Stimulated activated CD8-positive, alpha-beta memory T cell treated with anti-CD3 and anti-CD28 coated beads, Interleukin-7, amount 100 ng/mL, for 4 hours (primary cell): ENCODE data around the gene SEMA3G.

Source experiments
- DNase-seq, 2 donors: peaks; one replicate each; pipeline ENCODE4 v3.0.0-alpha.2; 2020; ENCODE audit warnings: low read depth in 2 of 2

The SEMA3G gene

DNA sequence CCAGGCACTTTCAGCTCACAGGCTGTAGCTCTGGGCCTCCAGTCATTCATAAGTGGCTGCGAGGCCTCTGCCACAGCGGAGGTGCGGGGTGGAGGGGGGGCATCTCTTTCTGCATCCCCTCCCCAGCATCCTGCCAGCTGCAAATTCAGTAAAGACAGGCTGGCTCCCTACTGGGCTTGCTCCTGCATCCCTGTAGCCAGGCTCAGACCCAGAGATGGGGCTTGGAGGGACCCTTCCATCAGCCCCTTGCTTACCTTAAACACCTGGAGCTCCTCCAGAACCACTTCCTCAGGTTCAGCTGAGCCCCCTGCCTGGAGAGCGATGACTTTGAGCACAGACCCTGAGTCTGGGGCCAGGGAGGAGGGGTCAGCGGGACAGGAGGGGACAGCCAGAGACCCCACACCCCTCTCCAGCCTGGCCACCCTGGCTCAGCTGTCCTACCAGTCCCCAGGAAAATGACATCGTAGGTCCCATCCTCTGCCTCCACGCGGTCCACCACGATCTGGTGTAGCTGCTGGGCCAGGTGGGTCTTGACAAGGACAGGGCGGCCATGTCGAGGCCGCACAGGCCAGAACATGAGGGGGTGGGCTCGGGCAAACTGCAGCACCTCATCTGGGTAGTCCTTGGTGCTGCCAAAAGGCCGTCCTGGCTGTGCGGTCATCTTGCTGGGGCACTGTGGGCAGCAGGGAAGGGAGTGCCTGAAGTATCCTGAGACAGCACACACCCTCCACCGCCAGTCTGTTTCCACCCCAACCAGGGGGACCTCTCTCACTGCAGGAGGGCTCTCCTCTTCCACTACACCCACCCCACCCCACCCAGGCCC, 5.3 kb downstream of the SEMA3G start:
- DNase-seq: no peak

DNA sequence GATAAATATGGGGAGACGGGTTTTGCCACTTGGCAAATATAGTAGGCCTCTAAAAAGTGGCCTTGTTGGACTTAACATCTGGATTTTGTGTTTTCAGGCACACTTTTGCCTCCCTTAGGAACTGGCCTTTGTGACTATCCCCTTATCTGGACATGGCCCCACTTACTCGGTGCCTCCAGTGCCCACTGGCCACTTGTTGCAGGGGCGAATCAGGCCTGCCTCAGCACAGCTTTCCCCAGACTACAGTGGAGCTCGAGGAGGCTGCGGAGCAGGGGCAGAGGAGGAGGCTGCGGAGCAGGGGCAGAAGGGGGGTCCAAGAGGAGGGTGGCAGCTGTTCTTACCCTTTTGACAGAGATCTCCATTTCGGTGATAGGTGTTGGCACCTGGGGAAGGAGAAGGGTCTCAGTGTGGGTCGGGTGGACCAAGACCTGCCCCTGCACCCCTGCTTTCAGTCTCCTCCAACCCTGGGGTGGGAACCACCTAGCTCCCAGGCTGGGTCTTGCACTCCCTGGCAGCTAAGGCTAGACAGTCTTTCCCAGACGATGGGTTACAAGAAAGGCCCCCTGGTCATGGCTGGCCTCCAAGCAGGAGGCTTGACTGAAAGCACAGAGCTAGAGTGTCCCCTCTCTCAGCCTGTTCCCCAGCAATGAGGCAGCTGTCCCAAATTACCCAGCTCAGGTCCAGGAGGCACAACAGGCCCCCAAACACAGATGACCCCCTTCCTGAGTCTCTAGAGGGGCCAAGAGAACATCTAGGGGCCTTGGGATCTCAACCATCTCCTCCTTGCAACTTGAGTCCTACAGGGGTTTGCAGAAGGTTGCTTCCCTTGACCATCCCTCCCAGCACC, 6.1 kb downstream of the SEMA3G start:
- no peak for DNase-seq

DNA sequence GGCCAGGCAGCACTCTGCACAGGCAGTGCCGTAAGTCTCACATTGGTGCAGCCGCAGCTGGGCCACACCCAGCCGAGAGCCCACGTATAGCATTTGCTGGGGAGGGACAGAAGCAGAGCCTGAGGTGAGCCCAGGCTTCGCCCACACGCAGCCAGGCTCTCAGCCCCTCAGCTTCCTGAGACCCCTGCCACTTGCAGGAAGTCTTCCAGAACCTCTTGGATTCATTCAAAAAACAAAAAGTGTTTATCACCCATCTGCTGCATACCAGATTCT, 6.9 kb downstream of the SEMA3G start:
- no peak for DNase-seq

DNA sequence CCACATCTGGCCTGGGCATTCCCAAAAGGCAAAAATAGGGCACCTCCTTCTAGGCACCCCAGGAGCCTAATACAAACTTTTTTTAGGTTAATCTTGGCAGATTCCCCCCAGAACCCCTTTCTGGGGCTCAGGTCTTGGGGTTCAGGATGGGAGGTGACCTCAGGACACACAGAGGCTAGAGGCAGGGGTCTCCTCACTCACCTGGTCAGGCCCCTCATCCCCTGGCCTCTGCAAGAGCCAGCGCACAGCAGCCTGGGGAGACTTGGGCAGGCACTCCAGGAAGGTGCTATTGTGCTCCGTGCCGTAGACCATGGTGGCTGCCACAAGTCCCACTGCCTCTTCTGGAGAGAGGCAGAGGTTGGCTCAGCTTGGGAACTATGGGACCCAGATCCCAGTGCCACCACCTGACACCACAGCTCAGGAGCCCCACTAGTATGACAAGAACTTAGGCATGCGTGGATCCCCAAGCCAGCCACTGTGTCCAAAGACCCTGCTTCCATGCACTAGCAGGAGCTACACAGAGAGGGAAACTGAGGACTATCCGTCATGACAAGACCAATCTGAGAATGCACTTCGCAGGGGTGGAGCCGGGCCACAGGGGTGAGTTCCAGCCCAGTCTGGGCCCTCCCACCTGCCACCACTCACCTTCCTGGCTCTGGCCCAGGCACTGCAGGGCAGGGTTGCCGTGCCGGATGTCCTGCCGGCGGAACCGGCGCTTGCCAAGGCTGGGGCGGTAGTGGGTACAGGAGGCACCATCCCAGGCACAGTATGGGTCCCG, 7.4 kb downstream of the SEMA3G start:
- DNase-seq: no peak

DNA sequence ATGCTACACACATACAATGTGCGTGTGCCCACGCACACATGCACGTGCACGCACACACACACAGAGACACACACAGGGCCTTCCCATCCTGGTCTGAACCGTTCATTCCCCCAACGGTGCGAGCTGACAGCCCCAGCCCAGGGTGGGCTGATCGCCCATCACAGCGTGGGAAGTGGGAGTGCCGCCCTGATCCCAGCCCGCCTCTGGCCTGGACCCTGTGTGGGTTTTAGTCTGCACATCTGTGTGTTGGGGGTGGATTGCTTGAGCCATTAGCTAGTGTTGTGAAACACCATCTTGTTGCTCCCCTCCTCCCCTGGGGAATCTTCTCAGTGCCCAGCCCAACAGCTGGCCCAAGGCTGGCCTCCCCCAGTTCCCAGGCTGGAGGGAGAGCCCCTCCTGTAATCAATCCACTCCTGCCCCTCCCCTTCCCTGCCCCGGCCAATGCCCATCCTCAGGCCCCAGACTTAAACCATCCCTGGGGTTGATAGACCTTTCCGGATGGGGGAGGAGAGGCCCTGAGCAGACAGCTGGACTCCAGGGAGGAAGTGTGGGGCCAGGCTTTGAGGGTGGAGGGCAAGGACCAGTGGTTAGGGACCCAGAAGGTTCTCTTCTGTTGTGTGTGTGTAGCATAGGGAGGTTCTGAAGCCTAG, 8.3 kb downstream of the SEMA3G start:
- no peak for DNase-seq

DNA sequence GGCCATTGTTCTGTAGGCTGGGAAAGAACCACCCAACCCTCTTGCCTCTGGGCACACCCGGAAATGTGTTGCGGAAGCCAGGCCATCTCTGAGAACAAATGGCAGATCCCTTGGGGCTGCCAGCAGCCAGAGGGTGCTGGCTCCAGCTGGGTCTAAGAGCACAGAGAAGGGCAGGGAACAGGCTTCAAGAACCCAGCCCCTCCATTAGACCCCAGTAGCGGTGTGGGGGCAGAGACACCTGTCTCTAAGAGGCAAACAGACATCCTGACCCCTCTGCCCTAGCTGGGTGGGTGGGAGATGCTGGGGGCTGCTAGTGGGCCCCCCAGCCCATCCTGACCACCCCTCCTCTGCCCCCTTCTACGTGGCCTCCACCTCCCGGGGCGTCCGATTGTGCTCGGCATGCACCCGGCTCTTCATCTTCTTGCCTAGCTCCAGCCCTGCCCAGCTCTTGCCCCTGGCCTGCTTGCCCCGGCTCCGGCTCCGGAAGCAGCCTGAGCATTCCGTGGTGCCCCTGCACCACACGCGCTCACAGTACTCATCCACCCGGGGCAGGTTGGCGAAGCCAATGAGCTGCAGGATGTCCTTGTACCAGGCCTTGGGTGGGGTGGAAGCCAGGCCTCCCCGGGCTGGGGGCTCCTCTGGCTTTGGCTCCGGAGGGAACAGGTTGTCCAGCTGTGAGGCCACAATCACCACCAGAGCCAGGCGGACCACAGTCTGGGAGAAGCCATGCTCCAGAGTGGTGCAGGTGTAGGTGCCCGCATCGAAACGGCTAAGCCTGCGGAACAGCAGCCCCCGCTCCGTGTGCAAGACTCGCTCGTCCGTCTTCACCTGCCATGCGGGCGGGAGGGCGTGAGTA, 9.4 kb downstream of the SEMA3G start:
- DNase-seq: no peak

DNA sequence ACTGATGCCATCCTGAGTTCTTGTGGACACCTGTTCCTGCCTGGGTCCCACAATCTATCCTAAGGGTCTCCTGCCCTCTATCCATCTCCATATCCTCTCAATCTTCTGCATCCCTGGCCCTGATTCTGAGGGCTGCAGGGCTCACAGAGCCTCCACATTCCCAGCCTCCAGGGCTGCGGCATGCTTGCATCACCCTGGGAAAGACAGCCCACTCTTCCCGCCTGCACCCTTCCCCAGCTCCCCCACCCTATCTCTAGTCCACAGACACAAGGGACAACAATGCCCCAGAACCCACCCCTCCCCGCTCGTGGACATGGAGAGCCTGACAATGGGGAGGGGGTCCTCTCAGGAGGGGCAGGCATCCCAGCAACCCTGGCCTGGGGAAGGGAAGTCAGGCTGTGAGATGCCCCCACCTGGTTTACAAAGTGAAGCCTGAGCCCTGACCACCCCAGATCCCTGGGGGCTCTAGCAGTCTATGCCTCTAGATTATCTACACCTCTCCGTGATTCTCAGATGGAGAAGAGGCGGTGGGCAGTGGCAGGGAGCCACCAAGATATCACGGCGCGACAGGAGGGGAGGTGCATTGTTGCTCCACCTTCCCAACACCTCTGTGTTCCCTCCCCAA, 10.3 kb downstream of the SEMA3G start:
- no peak for DNase-seq

DNA sequence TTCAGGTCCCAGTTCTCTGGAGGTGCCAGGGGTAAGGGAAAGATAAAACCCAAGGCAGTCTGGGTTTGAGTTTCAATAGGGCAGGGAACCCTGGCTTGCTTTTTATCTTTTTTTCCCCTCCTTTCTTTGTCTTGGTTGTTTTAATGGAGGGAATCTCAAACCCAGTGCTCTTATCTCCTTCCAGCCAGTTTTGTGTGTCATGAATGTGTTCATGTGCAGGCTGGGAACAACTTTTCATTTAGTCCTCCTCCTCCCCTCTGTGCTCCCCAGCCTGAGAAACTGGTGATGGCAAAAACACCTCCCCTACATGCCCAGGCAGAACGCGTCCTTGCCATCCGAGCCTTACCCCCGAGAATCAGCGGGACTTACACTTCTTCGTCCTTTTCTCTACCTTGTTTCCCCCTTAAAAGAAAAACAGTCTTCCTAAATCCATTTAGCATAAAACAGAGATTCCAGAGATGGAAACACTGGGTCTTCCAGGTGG, 10.9 kb downstream of the SEMA3G start:
- no peak for DNase-seq

DNA sequence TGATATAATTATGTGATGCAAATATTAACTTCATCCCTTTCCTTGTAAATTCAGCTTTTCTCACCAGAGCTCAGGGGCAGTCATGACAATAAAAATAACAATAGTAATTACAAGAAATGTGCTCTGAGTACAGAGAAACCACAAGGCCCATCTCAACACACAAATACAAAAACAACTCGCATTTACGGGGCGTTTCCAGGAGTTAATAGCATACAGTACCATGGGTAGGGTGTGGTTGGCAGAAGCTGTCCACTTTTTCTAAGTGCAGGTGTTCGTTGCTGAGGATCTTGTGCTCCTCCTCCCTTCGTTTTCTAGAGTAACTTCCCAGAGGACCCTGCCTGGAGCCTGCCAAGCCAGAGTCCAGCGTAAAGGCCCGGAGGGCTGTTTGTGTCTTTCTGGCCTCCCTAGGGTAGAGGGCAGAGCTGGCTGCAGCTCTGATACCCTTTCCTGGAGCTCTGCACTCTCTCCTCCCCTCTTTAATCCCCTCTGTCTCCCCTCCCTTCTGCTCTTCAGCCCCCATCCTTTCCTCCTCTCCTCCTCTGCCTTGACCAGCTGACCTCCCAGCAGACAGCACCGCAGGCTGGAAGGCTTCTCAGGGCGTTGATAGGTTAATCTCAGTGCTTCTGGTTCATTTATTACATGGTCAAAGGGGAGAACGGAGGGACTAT, 11.4 kb downstream of the SEMA3G start:
- no peak for DNase-seq

DNA sequence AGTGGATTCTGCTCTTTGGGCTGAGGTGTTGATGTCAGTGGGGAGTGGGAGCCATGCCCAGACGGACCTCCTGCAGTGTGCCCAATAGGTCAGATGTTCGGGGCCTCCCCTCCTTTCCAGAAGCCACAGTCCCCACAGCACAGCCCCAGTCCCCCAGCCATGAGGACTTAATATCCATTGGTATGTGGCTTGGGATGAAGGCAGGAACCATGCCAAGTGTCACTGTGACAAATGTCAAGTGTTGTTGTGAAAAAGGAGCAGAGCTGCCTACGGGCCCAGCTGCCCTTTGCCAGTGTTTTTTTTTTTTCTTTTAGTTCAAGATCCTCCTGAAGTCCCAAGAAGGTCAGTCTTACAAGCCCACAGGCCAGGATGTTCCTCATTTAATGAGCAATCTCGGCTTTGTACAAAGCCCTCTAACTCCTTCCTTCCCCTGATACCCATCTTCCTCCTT, 12.2 kb downstream of the SEMA3G start:
- DNase-seq: no peak

DNA sequence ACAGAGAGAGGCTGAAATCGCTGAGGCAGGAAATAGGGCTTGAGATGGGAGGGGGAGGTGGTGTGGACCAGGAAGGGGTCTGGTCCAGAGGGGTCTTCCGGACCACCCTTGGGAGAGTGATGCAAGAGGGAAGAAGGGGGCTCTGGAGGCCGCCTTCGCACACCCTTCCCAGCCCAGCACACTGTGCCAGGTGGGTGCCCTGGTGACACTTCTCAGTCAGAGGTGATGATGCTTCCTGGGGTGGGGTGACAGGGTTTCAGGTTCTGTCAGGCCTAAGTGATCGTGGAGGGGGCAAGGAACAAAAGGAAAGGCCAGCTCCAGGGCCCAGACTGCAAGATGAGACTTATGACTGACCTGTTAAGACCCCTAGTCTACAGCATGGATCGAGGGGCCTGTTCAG, 12.7 kb downstream of the SEMA3G start:
- no peak for DNase-seq

DNA sequence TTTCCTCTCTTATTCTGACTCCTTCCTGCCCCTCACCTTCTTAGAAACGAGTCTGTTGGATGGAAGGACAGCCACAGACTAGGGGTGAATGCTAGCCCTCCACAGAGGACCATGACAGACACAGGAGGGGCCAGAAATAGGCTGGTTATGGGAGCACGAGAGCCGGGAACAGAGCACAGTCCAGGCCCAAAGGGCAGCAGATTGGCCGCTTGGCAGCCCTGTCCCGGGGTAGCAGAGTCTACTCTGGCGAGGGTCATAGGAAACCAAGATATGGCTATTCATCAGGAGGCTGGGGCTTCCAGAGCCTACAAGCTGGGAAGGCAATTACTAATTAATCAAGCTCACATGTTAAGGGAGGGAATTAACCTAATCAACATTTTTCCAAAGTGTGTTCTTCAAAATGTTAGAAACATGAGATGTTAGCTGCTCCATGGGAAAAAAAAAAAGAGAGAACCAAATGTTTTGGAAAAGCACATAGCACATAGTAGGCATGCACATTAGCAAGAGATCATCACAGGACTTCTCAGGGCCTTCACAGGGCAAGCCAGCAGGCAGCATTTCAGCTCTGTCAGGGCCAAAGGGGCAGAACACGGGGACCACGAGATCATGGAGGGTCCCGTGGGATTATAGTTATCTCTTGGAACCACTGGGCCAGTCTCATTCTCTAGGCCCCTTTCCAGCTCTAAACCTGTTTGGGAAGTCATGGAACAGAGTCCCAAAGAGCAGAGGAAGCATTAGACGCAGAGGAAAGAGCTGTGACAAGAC, 13.3 kb downstream of the SEMA3G start:
- no peak for DNase-seq

DNA sequence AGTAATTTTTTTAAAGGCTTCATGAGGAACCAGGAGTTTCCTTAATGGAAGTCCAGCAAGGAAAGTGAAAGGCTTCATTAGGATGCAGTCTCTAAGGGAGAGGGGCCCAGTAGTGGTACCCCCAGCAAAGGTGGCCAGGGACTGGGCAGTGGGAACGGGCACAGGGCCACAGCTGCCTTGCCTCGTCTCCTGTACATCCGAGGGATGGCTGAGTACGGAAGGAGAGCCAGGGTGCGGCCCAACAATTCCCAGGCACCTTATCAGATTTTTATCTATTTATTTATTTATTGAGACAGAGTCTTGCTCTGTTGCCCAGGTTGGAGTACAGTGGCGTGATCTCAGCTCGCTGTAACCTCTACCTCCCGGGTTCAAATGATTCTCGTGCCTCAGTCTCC, 14.5 kb downstream of the SEMA3G start:
- no peak for DNase-seq

DNA sequence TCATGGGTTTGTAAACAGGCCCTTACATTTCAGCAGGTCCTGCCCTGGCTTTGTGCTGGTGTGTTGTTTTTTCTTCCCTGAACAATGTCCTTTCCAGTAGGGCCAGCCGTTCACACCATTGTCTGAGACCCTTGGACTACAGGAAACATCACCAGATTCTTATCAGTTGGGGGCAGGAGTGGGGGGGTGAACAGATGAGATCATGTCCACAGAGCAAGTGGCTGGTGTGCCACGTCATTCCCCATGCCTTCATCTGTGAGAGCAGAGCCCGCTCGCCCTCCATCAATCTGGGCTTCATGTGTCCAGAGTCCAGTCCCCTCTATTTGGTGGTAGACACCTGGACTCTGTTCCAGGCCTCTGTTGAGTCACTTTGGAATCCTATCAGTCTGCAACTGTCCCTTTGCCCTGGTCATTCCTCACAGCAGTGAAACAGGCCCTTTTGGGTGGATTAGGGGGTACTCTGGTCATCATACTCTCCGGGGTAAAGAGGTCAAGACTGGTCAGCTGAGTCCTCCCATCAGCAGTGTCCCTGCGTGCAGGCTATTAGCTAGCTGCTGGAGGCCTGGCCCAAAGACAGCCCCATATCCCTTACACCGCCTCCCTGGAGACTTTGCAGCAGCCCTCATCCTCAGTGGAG, 15.0 kb downstream of the SEMA3G start:
- DNase-seq: no peak

DNA sequence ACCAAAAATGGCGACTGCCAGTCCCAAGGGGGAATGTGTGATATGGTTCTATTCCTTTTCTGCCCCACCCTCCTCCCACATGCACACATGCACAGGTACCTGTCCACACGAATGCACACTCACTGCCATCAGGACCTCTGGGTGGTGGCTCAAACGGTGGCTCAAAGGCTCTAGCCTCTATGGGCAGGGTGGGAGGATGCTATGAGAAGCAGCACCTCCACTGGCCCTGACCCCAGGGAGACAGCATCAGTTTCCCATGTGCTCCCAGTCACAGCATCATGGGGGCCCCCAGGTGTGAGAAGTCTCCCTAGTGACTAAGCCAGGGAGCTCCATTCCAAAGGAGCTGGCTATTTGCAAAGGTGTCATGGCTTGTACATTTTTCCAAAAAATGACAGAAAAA, 15.9 kb downstream of the SEMA3G start:
- no peak for DNase-seq

DNA sequence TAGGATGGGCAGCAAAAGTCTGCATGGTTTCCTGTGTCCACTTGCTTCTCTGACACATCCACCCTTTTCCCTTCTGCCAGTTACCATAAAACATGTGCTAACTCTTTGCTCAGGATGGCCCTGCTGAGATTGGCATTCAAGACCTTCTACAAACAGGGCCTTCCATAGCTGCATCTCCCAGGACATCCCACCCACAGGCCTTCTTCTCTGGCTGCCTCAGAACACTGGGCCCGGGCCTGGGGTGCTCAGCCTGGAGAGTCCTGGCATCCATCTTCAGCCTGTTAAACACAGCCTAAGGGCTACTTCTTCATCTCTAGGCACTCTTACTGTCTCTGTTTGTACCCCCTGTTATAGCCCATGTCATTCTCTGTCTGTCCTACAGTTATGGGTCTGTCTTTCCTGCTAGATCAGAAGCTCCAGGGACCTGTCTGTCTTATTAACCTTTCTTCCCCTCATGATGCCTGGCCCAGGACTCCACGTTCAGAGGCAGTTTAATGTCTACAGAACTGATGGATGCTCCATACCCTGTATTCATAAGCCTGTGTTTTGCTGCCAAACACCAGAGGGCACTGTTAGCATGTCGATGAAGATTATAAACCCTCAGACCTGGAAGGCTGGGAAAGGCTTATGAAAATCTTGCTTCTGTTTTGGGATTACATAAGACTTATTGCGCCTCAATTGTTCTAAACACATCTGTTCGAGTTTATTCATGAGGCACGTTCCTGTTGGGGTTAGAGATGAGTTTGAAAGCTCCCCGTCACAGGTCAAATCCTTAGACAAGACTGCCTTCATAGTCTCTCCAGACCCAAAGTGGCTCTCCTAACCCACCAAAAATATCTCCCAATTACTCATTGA, 16.5 kb downstream of the SEMA3G start:
- DNase-seq: no peak

DNA sequence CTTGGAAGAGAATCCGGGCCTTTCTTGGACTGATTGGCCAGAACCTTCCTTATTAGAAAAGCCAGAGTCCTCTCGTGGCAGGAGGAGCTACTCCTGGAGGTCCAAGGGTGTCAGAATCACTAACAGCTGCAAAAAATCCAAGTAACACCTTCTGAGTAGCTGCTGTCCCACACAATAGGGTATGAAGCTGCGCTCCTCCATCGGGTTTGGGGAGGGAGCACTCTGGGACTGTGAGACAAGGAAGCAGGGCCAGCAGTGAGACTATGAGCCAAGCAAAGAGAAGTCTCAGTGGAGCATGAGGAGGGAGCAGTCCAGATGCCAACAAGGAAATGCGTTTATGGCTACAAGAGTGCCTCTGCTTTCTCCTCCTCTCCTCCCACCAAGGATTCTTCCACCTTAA, 21.7 kb downstream of the SEMA3G start:
- DNase-seq: no peak

DNA sequence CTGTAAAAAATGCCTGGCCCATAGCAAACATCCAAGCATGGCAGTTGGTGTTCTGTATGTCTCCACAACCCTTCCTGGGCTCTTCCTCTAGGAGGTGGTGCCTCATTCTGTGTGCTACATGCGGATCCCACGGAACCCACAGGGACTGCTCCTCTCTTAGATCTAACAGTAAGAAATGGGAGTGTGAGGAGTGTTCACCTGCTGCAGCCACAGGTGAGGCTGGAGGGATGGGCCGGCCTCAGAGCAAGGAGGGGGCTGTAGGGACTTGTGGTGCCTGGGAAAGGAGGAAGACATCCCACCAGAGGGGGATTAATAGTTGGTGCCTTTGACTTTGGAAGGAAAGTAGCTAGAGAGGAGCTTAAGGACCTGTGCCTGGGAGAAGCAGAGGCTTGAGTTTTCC, 22.2 kb downstream of the SEMA3G start:
- DNase-seq: no peak
